ENCODE results near the gene TESPA1. TPM values are rescaled to one million over a fixed set of nuclear protein-coding genes. Genes with fewer than 3 reads are reported as not detected.

TESPA1 gene
- total RNA-seq = 0.64 TPM

DNA sequence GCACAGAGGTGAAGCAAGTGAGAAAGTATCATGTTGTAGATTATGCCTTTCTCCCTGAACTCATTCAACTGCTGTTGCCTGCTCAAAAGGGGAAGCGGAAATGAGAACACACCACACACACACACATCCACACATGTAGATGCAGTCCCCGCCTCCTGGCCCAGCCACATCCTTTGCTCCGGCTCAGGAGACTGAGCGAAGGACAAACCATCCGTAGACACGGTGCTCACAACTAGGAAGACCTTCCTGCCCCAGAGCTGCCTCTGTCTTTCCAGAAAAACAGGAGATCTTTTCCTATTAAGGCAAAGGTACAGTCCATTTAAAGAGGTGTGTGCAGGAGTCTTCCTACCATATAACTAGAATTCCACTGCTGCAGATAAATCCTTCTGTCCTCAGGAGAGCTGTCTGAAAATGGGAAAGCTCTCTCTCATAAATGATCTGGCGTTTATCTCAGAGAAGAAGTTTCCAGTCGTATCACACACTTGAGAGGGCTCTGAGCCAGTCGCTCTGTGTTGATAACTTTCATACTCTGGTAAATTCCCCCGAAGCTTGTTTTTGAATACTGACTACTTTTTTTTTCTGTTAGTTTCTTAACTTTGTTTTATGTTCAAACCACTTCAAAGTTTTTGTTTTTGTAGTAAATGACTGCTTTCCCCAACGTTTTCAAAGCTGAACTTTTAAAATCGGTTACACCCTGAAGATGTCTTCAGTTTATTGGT, at the start of gene TESPA1:
Gene TESPA1, minus strand, starts transcription at position 105 of the 719 bp plus-strand sequence. CDS start 10,200 bp downstream, outside the sequence.

DNA sequence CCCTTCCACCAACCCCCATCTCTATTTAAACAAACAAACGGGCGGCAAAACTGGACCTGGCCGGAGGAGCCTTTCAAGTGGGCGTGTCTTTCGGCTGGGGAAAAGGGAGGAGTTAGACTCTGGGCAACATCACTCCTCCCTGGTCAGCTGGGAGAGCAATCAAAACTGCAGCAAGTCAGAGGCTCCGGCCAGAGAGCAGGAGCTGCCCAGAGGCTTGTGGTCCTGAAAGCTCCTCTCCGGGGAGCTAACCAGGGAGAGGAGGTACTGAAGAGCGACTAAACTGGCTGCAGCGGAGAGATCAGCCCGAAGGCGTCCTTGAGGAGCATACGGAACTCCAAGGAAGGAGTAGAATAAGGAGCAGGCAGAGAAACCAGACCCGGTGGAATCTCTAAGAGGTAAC, 35.2 kb upstream of the TESPA1 start, which contains the start of gene NEUROD4:
Gene NEUROD4, plus strand, starts transcription at position 191 of the 400 bp plus-strand sequence. CDS start 6,466 bp downstream, outside the sequence.

Other genes starting within 250 kb of the TESPA1 start
- not detected for gene MUCL1, start 130.2 kb downstream of the TESPA1 start, total RNA-seq
- gene NEUROD4, start 35.2 kb upstream of the TESPA1 start, total RNA-seq = not detected
- not detected for gene OR9K2, start 141.6 kb upstream of the TESPA1 start, total RNA-seq
- gene OR10A7, start 236.3 kb upstream of the TESPA1 start, total RNA-seq = not detected